ENCODE results near the gene KIF25.

Gene KIF25

DNA sequence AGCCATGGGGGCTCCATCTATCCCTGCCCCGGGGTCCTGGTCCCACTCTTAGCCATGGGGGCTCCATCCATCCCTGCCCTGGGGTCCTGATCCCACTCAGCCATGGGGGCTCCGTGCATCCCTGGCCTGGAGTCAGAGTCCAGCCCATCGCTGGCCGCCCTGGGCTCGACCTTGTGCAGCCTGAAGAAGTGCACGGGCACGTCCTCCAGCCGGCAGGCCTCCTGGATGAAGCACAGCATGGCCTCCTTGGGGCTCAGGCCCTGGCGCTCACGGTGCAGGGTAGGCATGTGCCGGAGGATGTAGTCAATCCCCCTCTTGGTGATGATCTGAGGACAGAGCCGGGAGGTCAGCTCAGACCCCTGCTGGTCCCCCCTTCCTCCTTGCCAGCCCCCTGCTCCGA is 66.0 kb downstream of the KIF25 start:
- TF ChIP-seq TAF1 (IDR thresholded peaks at IDR 0.05; ENCODE audit: borderline replicate concordance, insufficient read depth, low read length) (no peak), SIN3A (IDR thresholded peaks at IDR 0.05; ENCODE audit: borderline replicate concordance, insufficient read depth, low read length) (no peak), POLR2AphosphoS5 (IDR thresholded peaks at IDR 0.05; ENCODE audit: low read depth, low read length) (no peak), FOXP2 (optimal IDR thresholded peaks at IDR 0.05; ENCODE audit: borderline replicate concordance, extremely low read depth, extremely low read length, insufficient read depth) (no peak)
- TF ChIP-seq, protein P1, sequence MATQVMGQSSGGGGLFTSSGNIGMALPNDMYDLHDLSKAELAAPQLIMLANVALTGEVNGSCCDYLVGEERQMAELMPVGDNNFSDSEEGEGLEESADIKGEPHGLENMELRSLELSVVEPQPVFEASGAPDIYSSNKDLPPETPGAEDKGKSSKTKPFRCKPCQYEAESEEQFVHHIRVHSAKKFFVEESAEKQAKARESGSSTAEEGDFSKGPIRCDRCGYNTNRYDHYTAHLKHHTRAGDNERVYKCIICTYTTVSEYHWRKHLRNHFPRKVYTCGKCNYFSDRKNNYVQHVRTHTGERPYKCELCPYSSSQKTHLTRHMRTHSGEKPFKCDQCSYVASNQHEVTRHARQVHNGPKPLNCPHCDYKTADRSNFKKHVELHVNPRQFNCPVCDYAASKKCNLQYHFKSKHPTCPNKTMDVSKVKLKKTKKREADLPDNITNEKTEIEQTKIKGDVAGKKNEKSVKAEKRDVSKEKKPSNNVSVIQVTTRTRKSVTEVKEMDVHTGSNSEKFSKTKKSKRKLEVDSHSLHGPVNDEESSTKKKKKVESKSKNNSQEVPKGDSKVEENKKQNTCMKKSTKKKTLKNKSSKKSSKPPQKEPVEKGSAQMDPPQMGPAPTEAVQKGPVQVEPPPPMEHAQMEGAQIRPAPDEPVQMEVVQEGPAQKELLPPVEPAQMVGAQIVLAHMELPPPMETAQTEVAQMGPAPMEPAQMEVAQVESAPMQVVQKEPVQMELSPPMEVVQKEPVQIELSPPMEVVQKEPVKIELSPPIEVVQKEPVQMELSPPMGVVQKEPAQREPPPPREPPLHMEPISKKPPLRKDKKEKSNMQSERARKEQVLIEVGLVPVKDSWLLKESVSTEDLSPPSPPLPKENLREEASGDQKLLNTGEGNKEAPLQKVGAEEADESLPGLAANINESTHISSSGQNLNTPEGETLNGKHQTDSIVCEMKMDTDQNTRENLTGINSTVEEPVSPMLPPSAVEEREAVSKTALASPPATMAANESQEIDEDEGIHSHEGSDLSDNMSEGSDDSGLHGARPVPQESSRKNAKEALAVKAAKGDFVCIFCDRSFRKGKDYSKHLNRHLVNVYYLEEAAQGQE (IDR thresholded peaks at IDR 0.05; ENCODE audit: insufficient read depth in 1 of 2, low read depth in 2 of 2, low read length in 2 of 2): no peak

DNA sequence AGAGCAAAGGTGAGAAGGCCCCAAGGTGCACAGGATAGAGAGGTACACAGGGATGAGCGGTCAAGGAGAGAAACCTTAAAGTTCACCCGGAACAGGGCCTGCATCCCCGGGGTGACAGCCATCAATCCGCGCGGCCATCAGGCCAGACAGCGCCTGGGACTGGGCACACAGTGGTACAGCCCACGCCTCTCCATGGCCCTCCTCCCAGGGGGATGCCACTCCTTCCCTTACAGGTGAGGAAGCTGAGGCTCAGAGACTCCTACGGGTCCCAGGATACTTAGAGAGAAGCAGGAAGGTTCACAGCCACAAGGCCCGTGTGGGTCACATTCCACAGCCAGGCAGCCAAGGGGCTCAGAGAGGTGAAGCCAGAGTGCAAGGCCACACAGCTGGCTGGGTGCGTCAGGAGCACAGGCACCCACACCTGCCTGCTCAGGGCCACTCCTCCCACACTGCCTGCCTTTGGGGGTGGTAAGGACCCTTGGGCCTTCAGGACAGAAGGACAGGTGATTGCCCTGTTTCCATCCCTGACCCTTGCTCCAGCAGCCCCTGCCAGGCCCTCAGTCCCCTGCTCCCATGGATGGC is 66.8 kb downstream of the KIF25 start:
- TF ChIP-seq TAF1 (IDR thresholded peaks at IDR 0.05; ENCODE audit: borderline replicate concordance, insufficient read depth, low read length) (no peak), POLR2AphosphoS5 (IDR thresholded peaks at IDR 0.05; ENCODE audit: low read depth, low read length) (no peak)

DNA sequence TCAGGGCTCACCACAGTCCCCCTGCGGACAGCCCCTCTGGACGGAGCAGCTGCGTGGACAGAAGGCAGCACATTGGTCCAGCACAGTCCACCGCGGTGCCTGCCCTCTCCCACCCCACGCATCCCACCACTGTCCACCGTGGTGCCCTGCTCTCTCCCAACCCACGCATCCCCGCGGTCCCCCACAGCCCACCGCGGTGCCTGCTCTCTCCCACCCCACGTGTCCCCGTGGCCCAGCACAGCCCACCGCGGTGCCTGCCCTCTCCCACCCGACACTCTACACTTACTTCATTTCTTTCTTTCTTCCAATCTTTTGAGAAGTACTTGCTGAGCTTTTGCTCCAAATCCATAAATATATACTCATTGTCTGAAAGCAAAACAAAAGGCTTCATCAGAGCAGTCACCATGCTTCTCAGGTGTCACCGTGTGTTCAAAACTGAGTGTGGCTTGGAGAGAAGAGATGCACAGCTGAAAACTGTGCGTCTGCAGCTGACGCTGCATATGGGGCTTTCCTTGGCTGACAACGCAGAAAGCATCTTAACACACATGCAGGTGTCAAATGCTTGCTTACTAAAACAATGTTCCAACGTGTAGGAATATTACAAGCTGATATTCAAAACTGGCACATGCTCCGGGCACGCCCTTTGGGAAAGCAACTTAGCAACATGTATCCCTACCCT is 69.7 kb downstream of the KIF25 start:
- TF ChIP-seq POLR2AphosphoS5 (IDR thresholded peaks at IDR 0.05; ENCODE audit: low read depth, low read length): no peak
- TF ChIP-seq TAF1 (IDR thresholded peaks at IDR 0.05; ENCODE audit: borderline replicate concordance, insufficient read depth, low read length): no peak
- TF ChIP-seq, protein P1 (IDR thresholded peaks at IDR 0.05; ENCODE audit: insufficient read depth in 1 of 2, low read depth in 2 of 2, low read length in 2 of 2): no peak
- TF ChIP-seq SIN3A (IDR thresholded peaks at IDR 0.05; ENCODE audit: borderline replicate concordance, insufficient read depth, low read length): no peak
- no peak for TF ChIP-seq FOXP2 (optimal IDR thresholded peaks at IDR 0.05; ENCODE audit: borderline replicate concordance, extremely low read depth, extremely low read length, insufficient read depth)

DNA sequence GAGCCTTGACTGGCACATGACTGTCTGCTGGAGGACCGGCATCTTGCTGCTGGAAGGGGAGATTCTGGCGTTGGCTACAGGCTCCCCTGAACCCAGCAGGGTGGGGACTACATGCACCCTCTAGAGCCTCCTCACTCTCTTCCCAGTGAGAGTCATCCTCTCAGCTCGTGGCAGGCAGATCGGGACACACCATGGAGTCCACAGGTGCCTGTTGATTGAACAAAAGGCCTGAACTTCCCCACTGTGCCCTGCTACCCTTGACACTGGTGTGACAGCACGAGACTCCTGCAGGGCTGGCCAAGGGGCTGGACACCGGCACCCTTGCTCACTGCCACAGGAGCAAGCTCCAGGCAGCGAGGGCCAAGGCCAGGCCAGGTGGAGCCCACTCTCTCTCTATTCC is 73.3 kb downstream of the KIF25 start:
- TF ChIP-seq SIN3A (IDR thresholded peaks at IDR 0.05; ENCODE audit: borderline replicate concordance, insufficient read depth, low read length) (no peak), TAF1 (IDR thresholded peaks at IDR 0.05; ENCODE audit: borderline replicate concordance, insufficient read depth, low read length) (no peak), POLR2AphosphoS5 (IDR thresholded peaks at IDR 0.05; ENCODE audit: low read depth, low read length) (no peak), FOXP2 (optimal IDR thresholded peaks at IDR 0.05; ENCODE audit: borderline replicate concordance, extremely low read depth, extremely low read length, insufficient read depth) (no peak)
- TF ChIP-seq, protein P1 (IDR thresholded peaks at IDR 0.05; ENCODE audit: insufficient read depth in 1 of 2, low read depth in 2 of 2, low read length in 2 of 2): no peak

DNA sequence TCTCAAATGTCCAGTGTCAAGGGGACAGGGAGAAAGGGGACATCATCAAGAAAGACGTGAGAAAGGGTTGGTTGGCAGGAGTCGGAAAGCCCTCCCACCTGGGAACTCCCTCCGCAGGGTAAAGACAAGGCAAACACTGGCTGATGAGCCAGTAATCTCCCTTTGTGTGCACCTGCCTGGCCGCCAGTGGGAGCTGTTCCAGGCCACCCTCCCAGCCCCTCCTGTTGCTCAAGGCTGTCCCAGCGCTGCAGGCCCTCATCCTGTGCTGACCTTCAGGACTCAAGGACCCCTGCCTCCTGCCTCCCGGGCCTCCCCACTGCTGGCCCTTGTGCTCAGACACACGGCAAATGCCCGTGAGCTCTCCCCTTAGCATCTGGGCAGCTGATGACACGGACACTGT is 74.1 kb downstream of the KIF25 start:
- TF ChIP-seq SIN3A (IDR thresholded peaks at IDR 0.05; ENCODE audit: borderline replicate concordance, insufficient read depth, low read length) (no peak), FOXP2 (optimal IDR thresholded peaks at IDR 0.05; ENCODE audit: borderline replicate concordance, extremely low read depth, extremely low read length, insufficient read depth) (no peak)
- TF ChIP-seq, protein P1 (IDR thresholded peaks at IDR 0.05; ENCODE audit: insufficient read depth in 1 of 2, low read depth in 2 of 2, low read length in 2 of 2): no peak

Data from PFSK-1 (cell line).